ENCODE measurements around the gene GABPA. TPM values are rescaled to one million over a fixed set of nuclear protein-coding genes. Genes with fewer than 3 reads are reported as not detected.

Gene GABPA
- 8.4 to 16.3 TPM (median 10.8 TPM) in 3 replicates for polyA plus RNA-seq
- 8.6 TPM for polyA plus RNA-seq (2011; ENCODE audit: low read depth)
- polyA plus RNA-seq (2011; cell fraction: cytosol; rRNA removed) = 5.4 and 15.8 TPM in 2 replicates
- 15.6 and 20.3 TPM in 2 replicates for polyA plus RNA-seq (2011; cell fraction: nucleus; rRNA removed)
- 7.6 and 8.0 TPM in 2 replicates for polyA plus RNA-seq (2012; ENCODE audit: low replicate concordance)
- polyA minus RNA-seq = 1.3 to 25.4 TPM (median 7.9 TPM) in 3 replicates
- polyA minus RNA-seq (2011; cell fraction: cytosol; rRNA and poly(A)+ RNA removed) = 9.2 TPM
- 7.2 and 10.9 TPM in 2 replicates for polyA minus RNA-seq (2011; cell fraction: nucleus; rRNA and poly(A)+ RNA removed)

- H3K27ac ChIP-seq (ENCODE audit: control insufficient read depth, insufficient read depth, low read length) = peak within 1 kb of the TSS; percentile 98
- peaks cover 2 to 5% of the 10 kb centered on the region in 2 experiments for H3K36me3 ChIP-seq (ENCODE audit: control insufficient read depth in 2 of 2, extremely low read depth in 1 of 2, insufficient read depth in 2 of 2, low read length in 2 of 2)
- peaks cover 81% of the 10 kb centered on the region for H3K79me2 ChIP-seq (ENCODE audit: control insufficient read depth, insufficient read depth, low read length)
- H3K4me2 ChIP-seq (ENCODE audit: control insufficient read depth, extremely low read depth, insufficient read depth, low read depth, low read length) = peak within 1 kb of the TSS; percentile 90
- H3K9me3 ChIP-seq (ENCODE audit: control insufficient read depth, low read depth, low read length) = no peaks in the 10 kb centered on the region
- peak; percentile 84 for DNase-seq (ENCODE audit: low read depth, low spot score)
- dilution Hi-C loops (cut with MboI; ENCODE audit: extremely low pct_ligation_motif_present, low sequenced_read_pairs) = no loop called here
- H3K4me3 ChIP-seq (ENCODE audit: control insufficient read depth in 2 of 3, extremely low read depth in 1 of 3, insufficient read depth in 2 of 3, low read depth in 1 of 3, low read length in 3 of 3) = peak within 1 kb of the TSS; percentile 89 to 99 (median 94)
- TF ChIP-seq EZH2 (IDR thresholded peaks at IDR 0.05; ENCODE audit: low read length) = no peak
- TF ChIP-seq CTCF (optimal IDR thresholded peaks at IDR 0.05 in 1 of 3, IDR thresholded peaks at IDR 0.05 in 1 of 3, conservative IDR thresholded peaks at IDR 0.05 in 1 of 3; ENCODE audit: extremely low read depth in 1 of 3, insufficient read depth in 2 of 3, low read length in 3 of 3) = peak in 1 of 3 experiments; percentile 21
- peak within 1 kb of the TSS; percentile 97 for H2AFZ ChIP-seq (ENCODE audit: control insufficient read depth, low read length)
- H3K27me3 ChIP-seq (ENCODE audit: control insufficient read depth, extremely low read depth, insufficient read depth, low read length) = no peaks in the 10 kb centered on the region
- FAIRE-seq = peak; percentile 78
- H3K4me1 ChIP-seq (ENCODE audit: control insufficient read depth, extremely low read depth, insufficient read depth, low read length) = peaks cover 10% of the 10 kb centered on the region
- H4K20me1 ChIP-seq (ENCODE audit: control insufficient read depth, extremely low read depth, insufficient read depth, low read length) = no peaks in the 10 kb centered on the region
- H3K9me1 ChIP-seq (ENCODE audit: control insufficient read depth, extremely low read depth, insufficient read depth, low read length) = no peaks in the 10 kb centered on the region
- H3K9ac ChIP-seq (ENCODE audit: control insufficient read depth, extremely low read depth, insufficient read depth, low read length) = peak within 1 kb of the TSS; percentile 98
Measured at GRCh38 chr21:25734904-25735645, at the start of gene GABPA, which contains the start of gene ATP5PF. GABPA (plus strand) TSS chr21:25734972; CDS start chr21:25741599, 6,627 bp downstream. ATP5PF (minus strand) TSS chr21:25734904; CDS start chr21:25729794, 5,110 bp downstream.

GRCh38 chr21:25687787-25688186, 47.0 kb upstream of the GABPA start:
- Histone ChIP-seq H3K4me3 (ENCODE audit: control insufficient read depth in 2 of 3, extremely low read depth in 1 of 3, insufficient read depth in 2 of 3, low read depth in 1 of 3, low read length in 3 of 3) (no peak overlapping the region), H3K4me2 (ENCODE audit: control insufficient read depth, extremely low read depth, insufficient read depth, low read depth, low read length) (no peak overlapping the region), H3K9ac (ENCODE audit: control insufficient read depth, extremely low read depth, insufficient read depth, low read length) (no peak overlapping the region), H3K9me1 (ENCODE audit: control insufficient read depth, extremely low read depth, insufficient read depth, low read length) (no peaks in the 10 kb centered on the region), H2AFZ (ENCODE audit: control insufficient read depth, low read length) (no peak overlapping the region), H3K27me3 (ENCODE audit: control insufficient read depth, extremely low read depth, insufficient read depth, low read length) (peaks cover 4% of the 10 kb centered on the region), H3K27ac (ENCODE audit: control insufficient read depth, insufficient read depth, low read length) (no peak overlapping the region), H3K36me3 (ENCODE audit: control insufficient read depth in 2 of 2, extremely low read depth in 1 of 2, insufficient read depth in 2 of 2, low read length in 2 of 2) (no peaks in the 10 kb centered on the region), H3K4me1 (ENCODE audit: control insufficient read depth, extremely low read depth, insufficient read depth, low read length) (no peaks in the 10 kb centered on the region), H3K79me2 (ENCODE audit: control insufficient read depth, insufficient read depth, low read length) (no peaks in the 10 kb centered on the region), H3K9me3 (ENCODE audit: control insufficient read depth, low read depth, low read length) (no peaks in the 10 kb centered on the region), H4K20me1 (ENCODE audit: control insufficient read depth, extremely low read depth, insufficient read depth, low read length) (no peaks in the 10 kb centered on the region)
- TF ChIP-seq EZH2 (IDR thresholded peaks at IDR 0.05; ENCODE audit: low read length) (no peak), CTCF (optimal IDR thresholded peaks at IDR 0.05 in 1 of 3, IDR thresholded peaks at IDR 0.05 in 1 of 3, conservative IDR thresholded peaks at IDR 0.05 in 1 of 3; ENCODE audit: extremely low read depth in 1 of 3, insufficient read depth in 2 of 3, low read length in 3 of 3) (no peak)
- no peak for FAIRE-seq
- dilution Hi-C loops (cut with MboI; ENCODE audit: extremely low pct_ligation_motif_present, low sequenced_read_pairs) = no loop called here
- no peak for DNase-seq (ENCODE audit: low read depth, low spot score)
